IMR-90 (cell line): ENCODE data around the gene MINDY1. TPM values are rescaled to one million over a fixed set of nuclear protein-coding genes. Genes with fewer than 3 reads are reported as not detected.

ENCODE experiments used
- ATAC-seq: fragments of 200-7000 bp; cut with Tn5 transposase; 2 replicates; pipeline ENCODE4 v1.9.1; 2020; ENCODE audit warnings: low read depth, mild to moderate bottlenecking, moderate library complexity
- BruUV-seq: library from RNA; stranded (reverse); fragments of 400-500 nt; replicated peaks from 2 replicates; lab custom pipeline; 2021; lab: Mats Ljungman, UMichigan
- CTCF ChIA-PET: fragments of 300-600 bp; formaldehyde crosslinking; extraction: SDS; loops from one replicate; lab custom pipeline; 2021; ENCODE audit warnings: antibody characterized with exemption; lab: Yijun Ruan, JAX
- POLR2A ChIA-PET: fragments of 300-600 bp; sonication (Branson Sonifier 250); formaldehyde crosslinking; loops from one replicate; lab custom pipeline; 2022; ENCODE audit warnings: antibody characterized with exemption; ENCODE audit not compliant: unreplicated experiment; lab: Charles Lee
- DNase-seq: peaks from one replicate; pipeline ENCODE4 v3.0.0; 2013
- H2AFZ ChIP-seq: replicated peaks from 2 replicates; pipeline ENCODE3; 2013; ENCODE audit warnings: low read length, mild to moderate bottlenecking; ENCODE audit not compliant: poor library complexity
- H2AK5ac ChIP-seq: 2 replicates; pipeline ENCODE4 v1.6.1; 2013; ENCODE audit warnings: low read depth, low read length, inconsistent platforms
- H2AK9ac ChIP-seq: replicated peaks from 2 replicates; pipeline ENCODE3; 2013; ENCODE audit warnings: mild to moderate bottlenecking, low read depth, low read length, moderate library complexity; ENCODE audit not compliant: poor library complexity
- H2BK120ac ChIP-seq: 2 replicates; pipeline ENCODE4 v1.6.1; 2013; ENCODE audit warnings: low read depth, low read length, inconsistent platforms
- H2BK15ac ChIP-seq: 3 replicates; pipeline ENCODE4 v1.6.1; 2013; ENCODE audit warnings: low read depth, low read length, inconsistent platforms
- H2BK20ac ChIP-seq: 2 replicates; pipeline ENCODE4 v1.6.1; 2013; ENCODE audit warnings: low read depth, mild to moderate bottlenecking, inconsistent platforms, low read length, moderate library complexity
- H2BK5ac ChIP-seq: 2 replicates; pipeline ENCODE4 v1.6.1; 2013; ENCODE audit warnings: mild to moderate bottlenecking, low read depth, low read length, inconsistent platforms; ENCODE audit not compliant: poor library complexity, severe bottlenecking
- H3K14ac ChIP-seq: replicated peaks from 2 replicates; pipeline ENCODE4 v1.6.1; 2013; ENCODE audit warnings: low read depth, low read length, inconsistent platforms
- H3K18ac ChIP-seq: 2 replicates; pipeline ENCODE4 v1.6.1; 2013; ENCODE audit warnings: low read depth, low read length, control low read depth
- H3K23ac ChIP-seq: 2 replicates; pipeline ENCODE4 v1.6.1; 2013; ENCODE audit warnings: low read depth, low read length, inconsistent platforms
- H3K27ac ChIP-seq: 2 replicates; pipeline ENCODE4 v1.5.1; 2013; ENCODE audit warnings: mild to moderate bottlenecking, control low read depth, low read length; ENCODE audit not compliant: insufficient read depth
- H3K27me3 ChIP-seq: 2 replicates; pipeline ENCODE4 v1.6.1; 2013; ENCODE audit warnings: low read length; ENCODE audit not compliant: control insufficient read depth, insufficient read depth
- H3K36me3 ChIP-seq: 2 replicates; pipeline ENCODE4 v1.6.1; 2013; ENCODE audit warnings: low read length, mixed read lengths; ENCODE audit not compliant: control insufficient read depth, insufficient read depth
- H3K4ac ChIP-seq: 2 replicates; pipeline ENCODE4 v1.6.1; 2013; ENCODE audit warnings: low read depth, low read length, inconsistent platforms
- H3K4me1 ChIP-seq: 2 replicates; pipeline ENCODE4 v1.6.1; 2013; ENCODE audit warnings: low read length, mixed read lengths; ENCODE audit not compliant: control insufficient read depth, insufficient read depth
- H3K4me2 ChIP-seq: 2 replicates; pipeline ENCODE4 v1.6.1; 2013; ENCODE audit warnings: low read depth, mild to moderate bottlenecking, control low read depth, low read length, moderate library complexity
- H3K4me3 ChIP-seq: 2 replicates; pipeline ENCODE4 v1.5.1; 2013; ENCODE audit warnings: low read depth, mild to moderate bottlenecking, control low read depth, low read length, moderate library complexity; ENCODE audit not compliant: insufficient read depth
- H3K56ac ChIP-seq: 2 replicates; pipeline ENCODE4 v1.6.1; 2013; ENCODE audit warnings: low read length, inconsistent platforms; ENCODE audit not compliant: insufficient read depth; ENCODE audit errors: extremely low read depth
- H3K79me1 ChIP-seq, 2 experiments: 2 replicates each; pipeline ENCODE4 v1.6.1; 2013; ENCODE audit warnings: low read length in 2 of 2, inconsistent platforms in 1 of 2, low read depth in 1 of 2
- H3K9ac ChIP-seq: 2 replicates; pipeline ENCODE4 v1.6.1; 2013; ENCODE audit warnings: low read depth, low read length, control low read depth
- H3K9me1 ChIP-seq: 2 replicates; pipeline ENCODE4 v1.6.1; 2013; ENCODE audit warnings: low read length, inconsistent platforms; ENCODE audit not compliant: insufficient read depth
- H3K9me3 ChIP-seq: 2 replicates; pipeline ENCODE4 v1.6.1; 2013; ENCODE audit warnings: low read length; ENCODE audit not compliant: control insufficient read depth, insufficient read depth
- H4K20me1 ChIP-seq: 2 replicates; pipeline ENCODE4 v1.6.1; 2013; ENCODE audit warnings: low read length, inconsistent platforms; ENCODE audit not compliant: insufficient read depth
- H4K5ac ChIP-seq: 2 replicates; pipeline ENCODE4 v1.6.1; 2013; ENCODE audit warnings: mild to moderate bottlenecking, low read depth, low read length, control low read depth
- H4K8ac ChIP-seq, 2 experiments: 2 replicates each; pipeline ENCODE4 v1.6.1; 2013; ENCODE audit warnings: low read depth in 2 of 2, low read length in 2 of 2, control low read depth in 1 of 2, inconsistent platforms in 1 of 2
- H4K91ac ChIP-seq: 2 replicates; pipeline ENCODE4 v1.6.1; 2013; ENCODE audit warnings: low read depth, low read length, inconsistent platforms; ENCODE audit not compliant: insufficient read depth
- BHLHE40 ChIP-seq: fragments of 150-350 bp; IDR thresholded peaks from 2 replicates; pipeline ENCODE4 v1.6.1; 2016; ENCODE audit warnings: mild to moderate bottlenecking, low read depth, low read length
- CHD1 ChIP-seq: IDR thresholded peaks from 2 replicates; pipeline ENCODE4 v1.6.1; 2012; ENCODE audit warnings: low read depth, low read length, improper control_type of control experiment
- CTCF ChIP-seq: conservative IDR thresholded peaks from 2 replicates; pipeline ENCODE4 v1.5.1; 2012; ENCODE audit warnings: mild to moderate bottlenecking, low read depth, low read length, improper control_type of control experiment
- ELK1 ChIP-seq: fragments of 150-350 bp; IDR thresholded peaks from 2 replicates; pipeline ENCODE4 v1.6.1; 2016; ENCODE audit warnings: low read depth, mild to moderate bottlenecking, low read length, moderate library complexity, borderline replicate concordance
- FOS ChIP-seq: fragments of 150-350 bp; IDR thresholded peaks from 2 replicates; pipeline ENCODE4 v1.6.1; 2016; ENCODE audit warnings: low read depth, low read length
- MAFK ChIP-seq: IDR thresholded peaks from 2 replicates; pipeline ENCODE4 v1.6.1; 2012; ENCODE audit warnings: low read depth, low read length, improper control_type of control experiment
- MAZ ChIP-seq: IDR thresholded peaks from 2 replicates; pipeline ENCODE4 v1.6.1; 2012; ENCODE audit warnings: low read depth, mild to moderate bottlenecking, low read length, improper control_type of control experiment, moderate library complexity, borderline replicate concordance
- MXI1 ChIP-seq: IDR thresholded peaks from 2 replicates; pipeline ENCODE4 v1.6.1; 2012; ENCODE audit warnings: low read depth, mild to moderate bottlenecking, low read length, moderate library complexity, borderline replicate concordance
- NFE2L2 ChIP-seq: fragments of 150-350 bp; IDR thresholded peaks from 2 replicates; pipeline ENCODE4 v1.6.1; 2016; ENCODE audit warnings: low read depth, mild to moderate bottlenecking, low read length
- RFX5 ChIP-seq: IDR thresholded peaks from 2 replicates; pipeline ENCODE4 v1.8.0; 2012; ENCODE audit warnings: low read depth, mild to moderate bottlenecking, low read length, moderate library complexity
- WGBS, 2 experiments: methylation state at CpG; one replicate each; pipeline versions ENCODE4 v1.1.5 to v1.1.7; 2013; ENCODE audit warnings: missing lambda C conversion rate in 2 of 2; ENCODE audit not compliant: insufficient read length in 1 of 2; ENCODE audit errors: extremely low coverage in 2 of 2; 5-methylcytosine and 5-hydroxymethylcytosine counted together
- dilution Hi-C: fragments of 300-500 bp; cut with HindIII; formaldehyde crosslinking; loops from one replicate; pipeline ENCODE4 v1.14.3; 2018; ENCODE audit warnings: low sequenced_read_pairs; ENCODE audit not compliant: unreplicated experiment
- in situ Hi-C: fragments of 300-500 bp; cut with MboI; formaldehyde crosslinking; loops from 3 replicates; pipeline ENCODE4 v1.14.3; 2019; ENCODE audit warnings: low sequenced_read_pairs, inconsistent platforms, mixed read lengths
- intact Hi-C: fragments of 100-400 bp; cut with micrococcal nuclease; formaldehyde crosslinking; loops from 2 replicates; pipeline ENCODE4 v1.10.0; 2022
- polyA plus RNA-seq, 3 experiments: library from polyadenylated mRNA; depleted of rRNA; stranded (reverse); fragments of >200 nt; gene quantifications; 2 replicates each; pipeline ENCODE4 v1.2.3, GENCODE V29; 2012; ENCODE audit warnings: low replicate concordance in 1 of 3
- total RNA-seq: library from RNA; depleted of rRNA; stranded (reverse); fragments of >200 nt; gene quantifications from 2 replicates; pipeline ENCODE4 v1.2.3, GENCODE V29; 2012

The MINDY1 gene
- total and polyA plus RNA-seq, 2 of the 4 experiments (the other 2 are of a cell fraction) = 6.6 to 7.3 TPM

- H4K8ac ChIP-seq = 0 out of 4 replicates have a peak overlapping the region, but pooled peaks of 1 of the 2 experiments have one; percentile 30
- POLR2A ChIA-PET = no interaction called here
- no peaks in the 10 kb centered on the region for H3K9me3 ChIP-seq
- no CpG with 5 or more reads among the region's 2 CpGs for WGBS, 2 experiments
- H3K56ac ChIP-seq = no peak overlapping the region
- H3K4ac ChIP-seq = peak overlapping the region; percentile 29; the same call in 1 of the 2 replicates
- no peak overlapping the region for H3K27ac ChIP-seq
- H3K23ac ChIP-seq = peak overlapping the region; percentile 7; the same call in 1 of the 2 replicates
- H4K91ac ChIP-seq = no peak overlapping the region
- H3K79me1 ChIP-seq = no peaks in the 10 kb centered on the region; a peak in 1 of 4 replicates
- peaks cover 8% of the 10 kb centered on the region; the same call in 1 of the 2 replicates for H3K9me1 ChIP-seq
- H2BK5ac ChIP-seq = no peak overlapping the region
- H4K20me1 ChIP-seq = no peaks in the 10 kb centered on the region
- peaks cover 34% of the 10 kb centered on the region for H3K36me3 ChIP-seq
- H3K4me1 ChIP-seq = peaks cover 6% of the 10 kb centered on the region
- no peak overlapping the region for H3K9ac ChIP-seq
- CTCF ChIA-PET = no interaction called here
- peak overlapping the region; percentile 77; the same call in 1 of the 2 replicates for H2AK5ac ChIP-seq
- intact Hi-C loops = loop anchor here (10.0 kb wide), 1 partner anchor 435 kb away; no protein-coding TSS in a partner anchor
- H2AK9ac ChIP-seq = no peak overlapping the region
- TF ChIP-seq MAFK = no peak
- TF ChIP-seq CHD1 = no peak
- no peak for TF ChIP-seq MAZ
- no peak for TF ChIP-seq BHLHE40
- no peak for TF ChIP-seq CTCF
- no peak for TF ChIP-seq MXI1
- TF ChIP-seq RFX5 = no peak
- no peak for TF ChIP-seq ELK1
- no peak for TF ChIP-seq FOS
- TF ChIP-seq NFE2L2 = no peak
- H3K14ac ChIP-seq = no peak overlapping the region
- H3K4me2 ChIP-seq = no peak overlapping the region
- no peak for ATAC-seq
- no peak overlapping the region for H4K5ac ChIP-seq
- DNase-seq = no peak
- no peaks in the 10 kb centered on the region for H3K27me3 ChIP-seq
- in situ Hi-C loops = no loop called here
- peak overlapping the region; percentile 5; the same call in 1 of the 2 replicates for H3K18ac ChIP-seq
- BruUV-seq = no TSS peak
- dilution Hi-C loops = no loop called here
- peak overlapping the region; percentile 40; the same call in 1 of the 3 replicates for H2BK15ac ChIP-seq
- H2AFZ ChIP-seq = no peak overlapping the region
- H2BK20ac ChIP-seq = no peak overlapping the region
- peak overlapping the region; percentile 56; the same call in 1 of the 2 replicates for H2BK120ac ChIP-seq
- H3K4me3 ChIP-seq = no peak overlapping the region
These were observed 6.8 kb downstream of the MINDY1 start for GRCh38 chr1:150999926-151000325.
